GM23248 (cell line): ENCODE data around the gene SPTBN4.

ENCODE experiments used
- EZH2 ChIP-seq: fragments of 200-600 bp; sonication (generic); IDR thresholded peaks from 2 replicates; pipeline ENCODE4 v1.6.1; 2018; ENCODE audit warnings: antibody characterized with exemption, mild to moderate bottlenecking; ENCODE audit not compliant: insufficient read depth, poor library complexity, severe bottlenecking
- EZH2phosphoT487 ChIP-seq: fragments of 200-600 bp; sonication (generic); IDR thresholded peaks from 2 replicates; pipeline ENCODE4 v1.6.1; 2018; ENCODE audit warnings: antibody characterized with exemption, moderate library complexity, mild to moderate bottlenecking, low read depth; ENCODE audit not compliant: insufficient read depth

DNA sequence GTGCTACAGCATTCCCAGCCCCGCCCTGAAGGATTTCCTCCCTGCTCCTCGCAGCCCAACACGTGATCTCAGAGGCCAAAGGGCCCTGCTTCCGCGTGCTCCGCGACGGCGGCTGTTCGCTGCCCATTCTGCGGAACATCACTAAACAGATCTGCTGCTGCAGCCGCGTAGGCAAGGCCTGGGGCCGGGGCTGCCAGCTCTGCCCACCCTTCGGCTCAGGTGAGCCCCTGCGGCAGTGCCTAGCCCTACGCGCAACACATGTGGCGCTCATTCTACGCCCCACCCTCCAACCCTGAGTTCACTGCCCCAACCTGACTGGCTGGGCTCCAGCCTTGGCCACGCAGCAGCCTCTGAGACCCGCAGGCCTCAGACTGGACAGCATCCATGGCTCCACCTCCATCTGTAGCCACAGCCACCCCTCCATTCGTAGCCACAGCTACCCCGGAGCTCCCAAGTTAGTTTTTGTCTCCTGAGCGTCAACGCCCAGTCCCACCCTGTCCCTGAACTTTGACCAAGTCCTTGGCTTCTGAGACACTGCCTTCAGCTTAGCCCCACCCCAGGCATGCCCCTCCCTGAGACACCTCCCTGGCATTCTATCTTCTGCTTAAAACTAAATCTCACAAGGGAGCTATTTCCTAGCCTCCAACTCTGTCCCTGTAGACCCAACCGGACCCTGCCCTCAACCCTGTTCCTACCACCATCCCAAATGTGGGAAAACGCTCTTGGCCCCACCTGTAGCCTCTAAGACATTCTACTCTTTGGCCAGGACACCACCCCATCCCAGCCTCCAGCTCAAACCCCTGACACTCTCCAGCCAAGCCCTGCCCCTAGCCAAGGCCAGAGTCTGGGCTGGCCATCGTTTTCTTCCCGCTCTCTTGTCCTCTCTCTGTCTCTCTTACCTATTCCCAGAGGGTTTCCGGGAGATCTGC lies 140.8 kb downstream of the SPTBN4 start:
- TF ChIP-seq EZH2 (no peak), EZH2phosphoT487 (no peak)
